Mesodermal cell (in vitro differentiated cells): ENCODE data around the gene ZNF580. TPM values are rescaled to one million over a fixed set of nuclear protein-coding genes. Genes with fewer than 3 reads are reported as not detected.
A peak's percentile ranks its signal among the peaks of the same experiment; 100 is the strongest.

ENCODE experiments used
- H3K27ac ChIP-seq: 2 replicates; pipeline ENCODE4 v1.7.0; 2013; ENCODE audit warnings: mild to moderate bottlenecking, low read depth, low read length, moderate library complexity; ENCODE audit not compliant: severe bottlenecking
- H3K36me3 ChIP-seq: 2 replicates; pipeline ENCODE4 v1.7.1; 2013; ENCODE audit warnings: mild to moderate bottlenecking, low read length, moderate library complexity; ENCODE audit not compliant: control insufficient read depth, insufficient read depth
- H3K4me1 ChIP-seq: one replicate; pipeline ENCODE4 v1.7.1; 2013; ENCODE audit warnings: mild to moderate bottlenecking, low read length; ENCODE audit not compliant: insufficient read depth, control insufficient read depth, poor library complexity, severe bottlenecking
- H3K4me3 ChIP-seq: 2 replicates; pipeline ENCODE4 v1.7.0; 2013; ENCODE audit warnings: low read length, control low read depth, mild to moderate bottlenecking; ENCODE audit not compliant: insufficient read depth, poor library complexity, severe bottlenecking; ENCODE audit errors: extremely low read depth
- H3K9me3 ChIP-seq: 2 replicates; pipeline ENCODE4 v1.7.1; 2013; ENCODE audit warnings: mild to moderate bottlenecking, low read length, moderate library complexity; ENCODE audit not compliant: control insufficient read depth
- WGBS, 2 experiments: methylation state at CpG; one replicate each; pipeline ENCODE4 v1.1.5; 2013; ENCODE audit warnings: missing lambda C conversion rate in 2 of 2; ENCODE audit not compliant: insufficient coverage in 2 of 2; 5-methylcytosine and 5-hydroxymethylcytosine counted together
- polyA plus RNA-seq, 2 experiments: library from polyadenylated mRNA; stranded (reverse); fragments of 50-300 nt; gene quantifications; one replicate each; pipeline ENCODE4 v1.2.3, GENCODE V29; 2013

The ZNF580 gene, protein sequence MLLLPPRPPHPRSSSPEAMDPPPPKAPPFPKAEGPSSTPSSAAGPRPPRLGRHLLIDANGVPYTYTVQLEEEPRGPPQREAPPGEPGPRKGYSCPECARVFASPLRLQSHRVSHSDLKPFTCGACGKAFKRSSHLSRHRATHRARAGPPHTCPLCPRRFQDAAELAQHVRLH
- polyA plus RNA-seq (2013, experiment 1 of 2), result 37.5 TPM
- 29.0 TPM for polyA plus RNA-seq (2013, experiment 2 of 2)

DNA sequence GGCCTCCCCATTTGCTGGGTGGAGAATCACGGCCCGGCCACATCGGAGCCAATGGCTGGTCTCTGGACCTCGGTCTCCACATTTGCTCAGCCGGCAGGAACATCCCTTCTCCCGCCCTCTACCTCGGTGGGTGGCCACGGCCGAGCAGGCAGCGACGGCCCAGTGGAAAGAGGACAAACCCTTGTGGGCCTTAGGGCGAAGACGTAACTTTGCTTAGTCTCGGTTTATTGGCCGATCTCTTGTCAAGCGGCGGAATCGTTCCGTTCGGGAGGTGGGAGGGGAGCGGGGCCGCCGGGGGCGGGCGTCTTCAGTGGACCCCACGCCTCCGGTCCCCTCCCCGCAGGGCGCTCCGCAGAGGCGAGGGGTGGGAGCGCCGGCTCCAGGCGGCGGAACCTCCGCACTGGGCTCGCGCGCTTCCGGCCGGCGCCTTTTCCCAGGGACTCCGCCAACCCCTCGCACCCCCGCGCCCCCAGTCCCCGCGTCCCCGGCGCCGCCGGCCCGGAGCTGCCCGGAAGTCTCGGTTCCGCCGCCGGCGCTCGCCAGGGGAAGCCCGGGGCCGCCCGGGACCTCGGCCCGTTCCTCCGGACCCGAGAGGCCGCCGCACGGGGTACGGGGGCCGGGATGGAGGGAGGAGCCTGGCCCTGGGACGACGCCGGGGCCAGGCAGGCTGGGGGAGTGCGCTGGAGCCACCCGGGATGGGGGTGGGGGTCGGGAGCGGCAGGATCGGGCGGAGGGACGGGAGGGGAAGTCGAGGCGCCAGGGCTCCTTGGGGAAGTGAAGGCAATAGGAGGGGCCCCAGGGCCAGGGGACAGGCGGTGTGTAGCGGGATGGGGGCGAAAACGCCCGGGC, at the start of gene ZNF580:
Gene ZNF580 (plus strand): TSS at position 426 of the 849 bp plus-strand sequence. CDS start 1,507 bp downstream, outside the sequence.
- 1 to 2% methylated on average over 48 to 70 of the region's 89 CpGs for WGBS, 2 experiments
- H3K4me3 ChIP-seq, result peak within 1 kb of the TSS; percentile 91
- H3K4me1 ChIP-seq, result peaks cover 20% of the 10 kb centered on the region
- H3K9me3 ChIP-seq, result no peaks in the 10 kb centered on the region
- H3K36me3 ChIP-seq, result peaks cover 33% of the 10 kb centered on the region
- peak within 1 kb of the TSS; percentile 79 for H3K27ac ChIP-seq

DNA sequence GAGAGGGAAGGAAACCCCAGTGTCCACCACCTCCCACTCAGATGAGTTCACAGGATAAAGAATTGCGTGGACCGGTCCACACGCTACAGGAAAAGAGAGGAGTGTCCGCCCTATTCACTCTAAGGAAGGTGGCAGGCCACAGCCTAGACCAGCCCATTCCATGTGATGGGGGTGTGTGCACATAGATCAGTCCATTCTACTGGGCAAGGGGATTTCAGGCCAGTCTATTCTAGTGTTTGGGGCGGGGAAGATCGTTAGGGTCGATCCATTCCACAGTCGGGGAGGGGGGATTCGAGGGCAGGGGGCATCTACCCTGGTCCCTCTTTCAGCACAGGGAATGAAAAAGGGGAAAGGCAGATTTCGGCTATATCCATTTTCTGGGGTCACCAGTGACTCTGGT, 49.2 kb upstream of the ZNF580 start:
- no peak overlapping the region for H3K27ac ChIP-seq

DNA sequence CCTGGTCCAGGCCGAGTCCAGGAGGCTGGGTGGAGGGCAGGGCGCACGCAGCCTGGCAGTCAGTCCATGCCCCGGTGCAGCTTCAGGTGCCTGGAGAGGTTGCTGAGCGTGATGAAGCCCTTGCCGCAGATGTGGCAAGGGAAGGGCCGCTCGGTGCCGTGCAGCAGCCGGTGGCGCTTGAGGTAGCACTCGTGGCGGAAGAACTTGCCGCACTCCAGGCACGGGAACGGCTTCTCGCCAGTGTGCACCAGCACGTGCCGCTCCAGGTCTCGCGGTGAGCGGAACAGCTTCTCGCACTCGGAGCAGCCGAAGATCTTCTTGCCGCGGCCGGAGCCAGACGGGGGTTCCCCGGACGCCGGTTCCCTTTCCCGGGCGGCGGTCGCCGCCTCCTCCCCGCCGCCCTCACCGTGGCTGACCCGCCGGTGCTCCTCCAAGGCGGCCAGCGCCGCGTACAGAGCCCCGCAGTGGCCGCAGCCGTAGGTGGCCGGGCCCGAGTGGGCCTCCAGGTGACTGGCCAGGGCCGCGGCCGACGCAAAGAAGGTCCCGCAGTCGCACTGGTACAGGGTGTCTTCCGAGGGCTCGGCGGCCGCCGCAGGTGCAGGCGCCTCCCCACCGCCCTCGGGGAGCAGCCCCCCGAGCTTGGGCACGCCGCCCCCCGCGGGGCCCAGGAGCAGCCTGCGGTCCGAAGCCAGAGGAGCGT, 48.3 kb upstream of the ZNF580 start:
- Histone ChIP-seq H3K27ac (no peak overlapping the region), H3K9me3 (no peaks in the 10 kb centered on the region), H3K4me1 (no peaks in the 10 kb centered on the region), H3K4me3 (no peak overlapping the region), H3K36me3 (peaks cover 54% of the 10 kb centered on the region)
- WGBS, 2 experiments, result 96 to 97% methylated on average over 72 to 73 of the region's 73 CpGs

More for the DNA sequence above, 49.2 kb upstream of the ZNF580 start:
- Histone ChIP-seq H3K36me3 (peaks cover 45% of the 10 kb centered on the region), H3K4me1 (no peaks in the 10 kb centered on the region), H3K4me3 (no peak overlapping the region), H3K9me3 (no peaks in the 10 kb centered on the region)
- 67 to 95% methylated on average over 5 to 6 of the region's 10 CpGs for WGBS, 2 experiments

- Histone ChIP-seq H3K9me3 (no peaks in the 10 kb centered on the region), H3K36me3 (peaks cover 54% of the 10 kb centered on the region), H3K4me3 (no peak overlapping the region), H3K27ac (no peak overlapping the region), H3K4me1 (no peaks in the 10 kb centered on the region)
- 97 to 98% methylated on average over 59 to 63 of the region's 68 CpGs for WGBS, 2 experiments
These were observed 47.6 kb upstream of the ZNF580 start for GRCh38 chr19:55593096-55593772.

DNA sequence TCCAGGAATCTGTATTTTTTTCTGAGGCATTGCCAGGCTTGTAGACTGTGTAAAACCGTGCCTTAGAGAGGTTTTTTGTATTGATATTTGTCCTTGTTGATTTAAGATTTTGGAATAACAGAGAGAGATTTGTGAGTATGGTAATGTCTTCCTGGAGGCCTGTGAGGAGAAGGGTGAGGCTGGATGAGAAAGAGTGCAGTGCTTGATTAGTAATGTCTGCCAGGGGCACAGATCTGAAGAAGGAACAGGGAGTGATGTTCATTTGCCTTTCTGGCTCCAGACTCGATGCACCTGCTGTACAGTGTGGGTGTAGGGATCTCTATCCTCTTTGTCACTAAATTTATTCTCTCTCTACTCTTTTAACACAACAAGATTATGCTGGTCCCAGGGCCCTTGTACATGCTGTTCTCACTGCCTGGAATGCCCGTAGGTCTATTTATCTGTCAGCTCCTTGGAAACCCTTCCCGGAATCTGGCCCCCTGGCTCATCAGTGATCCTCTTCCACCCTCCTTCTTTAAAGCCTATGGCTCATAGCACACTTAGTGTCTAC, 45.7 kb upstream of the ZNF580 start:
- H3K36me3 ChIP-seq, result peaks cover 54% of the 10 kb centered on the region
- no peak overlapping the region for H3K27ac ChIP-seq
- no peaks in the 10 kb centered on the region for H3K9me3 ChIP-seq
- H3K4me1 ChIP-seq, result no peaks in the 10 kb centered on the region
- 92 to 100% methylated on average over 3 of the region's 4 CpGs for WGBS, 2 experiments
- no peak overlapping the region for H3K4me3 ChIP-seq

- Histone ChIP-seq H3K9me3 (no peaks in the 10 kb centered on the region), H3K4me1 (peaks cover 7% of the 10 kb centered on the region), H3K4me3 (no peak overlapping the region), H3K36me3 (peaks cover 52% of the 10 kb centered on the region), H3K27ac (no peak overlapping the region)
- 95 to 96% methylated on average over 2 to 3 of the region's 3 CpGs for WGBS, 2 experiments
These were observed 44.5 kb upstream of the ZNF580 start for GRCh38 chr19:55596304-55596703.

DNA sequence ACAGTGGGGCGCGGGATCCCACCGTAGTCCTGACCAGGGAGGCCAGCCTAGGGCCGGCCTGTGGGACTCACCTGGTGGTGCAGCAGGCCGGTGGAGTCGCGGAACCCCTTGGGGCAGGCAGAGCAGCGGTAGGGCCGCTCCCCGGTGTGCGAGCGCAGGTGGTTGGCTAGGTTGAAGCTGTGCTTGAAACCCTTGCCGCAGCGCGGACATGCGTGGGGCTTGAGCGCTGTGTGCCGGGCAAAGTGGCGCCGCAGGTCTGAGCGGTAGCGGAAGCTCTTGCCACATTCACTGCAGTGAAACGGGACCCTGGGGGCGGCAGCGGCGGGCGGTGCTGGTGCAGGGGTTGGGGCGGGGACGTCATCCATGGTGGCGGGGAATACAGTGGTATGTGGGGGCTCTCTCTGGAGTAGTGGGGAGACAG, 43.3 kb upstream of the ZNF580 start:
- Histone ChIP-seq H3K9me3 (no peaks in the 10 kb centered on the region), H3K36me3 (peaks cover 40% of the 10 kb centered on the region), H3K4me3 (no peak overlapping the region), H3K4me1 (peaks cover 9% of the 10 kb centered on the region), H3K27ac (no peak overlapping the region)
- WGBS, 2 experiments, result 95% methylated on average over 22 to 25 of the region's 30 CpGs

GRCh38 chr19:55598034-55598433, 42.8 kb upstream of the ZNF580 start:
- no peaks in the 10 kb centered on the region for H3K9me3 ChIP-seq
- peaks cover 38% of the 10 kb centered on the region for H3K36me3 ChIP-seq
- WGBS, 2 experiments, result 85 to 93% methylated on average over 9 of the region's 9 CpGs
- H3K4me1 ChIP-seq, result peaks cover 9% of the 10 kb centered on the region
- no peak overlapping the region for H3K4me3 ChIP-seq
- H3K27ac ChIP-seq, result no peak overlapping the region

DNA sequence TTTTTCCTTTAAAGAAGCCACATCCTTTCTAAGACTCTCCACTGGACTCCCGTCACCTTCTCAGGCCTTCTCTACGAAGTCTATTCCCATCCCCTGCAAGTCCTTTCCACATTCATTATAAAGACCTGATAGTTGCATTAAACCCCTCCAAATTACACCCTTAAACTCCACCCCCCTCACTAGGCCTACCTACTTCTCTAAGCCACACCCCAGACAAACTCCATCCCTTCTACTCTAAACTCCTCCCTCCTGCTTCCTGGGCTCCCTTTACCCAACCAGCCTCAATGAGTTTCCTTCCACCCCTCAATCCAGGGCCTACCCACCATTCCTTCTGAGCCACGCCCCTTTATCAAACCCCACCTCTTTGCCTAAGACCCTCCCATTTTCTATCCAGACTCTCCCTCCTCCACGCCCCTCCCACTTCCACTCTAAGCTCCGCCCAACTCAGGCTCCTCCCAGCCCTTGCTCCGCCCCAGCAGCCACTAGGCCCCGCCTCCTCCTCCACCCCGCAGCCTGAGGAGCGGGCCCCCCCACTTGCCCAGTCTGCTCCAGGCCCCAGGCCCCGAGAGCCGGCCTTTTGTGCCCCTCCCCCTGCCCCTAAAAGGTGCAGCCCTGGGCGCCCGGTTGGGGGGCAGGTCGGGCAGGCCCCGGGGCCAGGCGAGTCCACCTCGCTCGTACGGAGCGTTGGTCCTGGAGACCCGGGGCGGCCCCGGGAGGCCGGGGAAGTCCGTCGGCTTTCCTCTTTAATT, 41.9 kb upstream of the ZNF580 start:
- WGBS, 2 experiments, result 0 to 9% methylated on average over 17 to 22 of the region's 26 CpGs
- peaks cover 35% of the 10 kb centered on the region for H3K36me3 ChIP-seq
- H3K4me1 ChIP-seq, result peaks cover 9% of the 10 kb centered on the region
- peak overlapping the region; percentile 97 for H3K27ac ChIP-seq
- H3K4me3 ChIP-seq, result peak overlapping the region; percentile 61
- H3K9me3 ChIP-seq, result no peaks in the 10 kb centered on the region
